Glutamatergic neuron (in vitro differentiated cells): ENCODE data around the gene TMEM87B. TPM values are rescaled to one million over a fixed set of nuclear protein-coding genes. Genes with fewer than 3 reads are reported as not detected.

Source experiments
- DNase-seq: peaks from one replicate; pipeline ENCODE4 v3.0.0; 2022
- H3K27ac Mint-ChIP-seq: one replicate; pipeline ENCODE4 v1.8.0; 2020; ENCODE audit warnings: mild to moderate bottlenecking, mixed read lengths, inconsistent platforms; ENCODE audit not compliant: unreplicated experiment
- H3K27me3 Mint-ChIP-seq: one replicate; pipeline ENCODE4 v1.8.0; 2020; ENCODE audit warnings: mild to moderate bottlenecking, moderate library complexity, mixed read lengths, inconsistent platforms; ENCODE audit not compliant: unreplicated experiment
- H3K36me3 Mint-ChIP-seq: one replicate; pipeline ENCODE4 v1.8.0; 2020; ENCODE audit warnings: mild to moderate bottlenecking, mixed read lengths, inconsistent platforms; ENCODE audit not compliant: unreplicated experiment
- H3K4me1 Mint-ChIP-seq: one replicate; pipeline ENCODE4 v1.8.0; 2020; ENCODE audit warnings: mild to moderate bottlenecking, low read depth, mixed read lengths, inconsistent platforms; ENCODE audit not compliant: unreplicated experiment
- H3K4me3 Mint-ChIP-seq: one replicate; pipeline ENCODE4 v1.8.0; 2020; ENCODE audit warnings: mild to moderate bottlenecking, mixed read lengths, inconsistent platforms; ENCODE audit not compliant: unreplicated experiment
- H3K9me3 Mint-ChIP-seq: one replicate; pipeline ENCODE4 v1.8.0; 2020; ENCODE audit warnings: mild to moderate bottlenecking, moderate library complexity, mixed read lengths, inconsistent platforms; ENCODE audit not compliant: unreplicated experiment
- total RNA-seq: library from RNA; stranded (reverse); fragmentation: NEBNext Ultra II Directional; extraction: Animal tissue kit (Norgen Biotek cat#: 25700); gene quantifications from one replicate; pipeline ENCODE4 v1.2.1, GENCODE V29; 2021; ENCODE audit not compliant: unreplicated experiment
- TF ChIP-seq, protein P1 (sequence below): fragments of 200-600 bp; sonication (generic); IDR thresholded peaks from one replicate; pipeline ENCODE4 v1.5.0; 2021; ENCODE audit not compliant: partially characterized antibody, unreplicated experiment

Gene TMEM87B
- total RNA-seq, 1 donor from 2014 or later, result 8.6 TPM

DNA sequence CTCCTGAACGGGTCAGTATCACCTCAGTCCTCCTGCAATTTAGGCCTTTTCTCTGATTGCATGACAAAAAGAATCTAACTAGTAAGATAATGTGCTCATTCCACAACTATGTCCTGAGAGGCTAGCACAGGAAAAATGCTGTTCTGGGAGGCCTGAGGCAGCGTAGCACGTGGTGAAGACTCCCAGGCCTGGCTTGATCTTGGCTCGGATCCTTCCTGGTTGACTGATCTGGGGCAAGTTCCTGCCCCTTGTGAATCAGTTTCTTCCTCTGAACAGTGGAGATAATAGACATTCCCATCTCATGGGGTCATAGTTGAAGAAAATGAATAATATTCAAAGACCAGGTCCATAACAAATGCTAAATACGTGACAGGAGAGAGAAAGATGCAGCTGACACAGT, 95.4 kb downstream of the TMEM87B start:
- TF ChIP-seq, protein P1, sequence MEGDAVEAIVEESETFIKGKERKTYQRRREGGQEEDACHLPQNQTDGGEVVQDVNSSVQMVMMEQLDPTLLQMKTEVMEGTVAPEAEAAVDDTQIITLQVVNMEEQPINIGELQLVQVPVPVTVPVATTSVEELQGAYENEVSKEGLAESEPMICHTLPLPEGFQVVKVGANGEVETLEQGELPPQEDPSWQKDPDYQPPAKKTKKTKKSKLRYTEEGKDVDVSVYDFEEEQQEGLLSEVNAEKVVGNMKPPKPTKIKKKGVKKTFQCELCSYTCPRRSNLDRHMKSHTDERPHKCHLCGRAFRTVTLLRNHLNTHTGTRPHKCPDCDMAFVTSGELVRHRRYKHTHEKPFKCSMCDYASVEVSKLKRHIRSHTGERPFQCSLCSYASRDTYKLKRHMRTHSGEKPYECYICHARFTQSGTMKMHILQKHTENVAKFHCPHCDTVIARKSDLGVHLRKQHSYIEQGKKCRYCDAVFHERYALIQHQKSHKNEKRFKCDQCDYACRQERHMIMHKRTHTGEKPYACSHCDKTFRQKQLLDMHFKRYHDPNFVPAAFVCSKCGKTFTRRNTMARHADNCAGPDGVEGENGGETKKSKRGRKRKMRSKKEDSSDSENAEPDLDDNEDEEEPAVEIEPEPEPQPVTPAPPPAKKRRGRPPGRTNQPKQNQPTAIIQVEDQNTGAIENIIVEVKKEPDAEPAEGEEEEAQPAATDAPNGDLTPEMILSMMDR, result no peak
- DNase-seq, result no peak
- Mint-ChIP-seq H3K4me1 (peaks cover 1% of the 10 kb centered on the region), H3K36me3 (no peaks in the 10 kb centered on the region), H3K9me3 (no peaks in the 10 kb centered on the region), H3K27ac (no peak overlapping the region), H3K4me3 (no peak overlapping the region), H3K27me3 (no peaks in the 10 kb centered on the region)

DNA sequence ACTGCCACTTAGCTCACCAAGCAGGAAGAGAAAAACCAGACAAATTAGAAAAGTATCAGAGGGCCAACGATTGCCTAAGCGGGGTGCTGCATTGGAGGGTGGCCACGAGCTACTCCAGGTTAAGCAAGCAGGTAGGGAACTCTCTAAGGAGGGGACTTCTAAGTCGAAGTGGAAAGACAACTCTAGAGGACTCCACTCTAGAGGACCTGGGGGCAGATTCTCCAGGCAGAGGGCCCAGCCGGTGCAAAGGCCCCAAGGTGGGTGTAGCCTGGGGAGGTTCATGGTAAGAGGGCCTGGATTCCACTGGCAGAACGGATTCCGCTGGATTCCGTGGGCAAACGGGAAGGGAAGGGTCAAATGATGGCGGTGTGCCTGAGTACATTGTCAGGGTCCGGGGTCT, 95.8 kb downstream of the TMEM87B start:
- no peak overlapping the region for H3K4me3 Mint-ChIP-seq
- peaks cover 1% of the 10 kb centered on the region for H3K4me1 Mint-ChIP-seq
- H3K36me3 Mint-ChIP-seq, result no peaks in the 10 kb centered on the region
- TF ChIP-seq, protein P1, result no peak
- H3K27ac Mint-ChIP-seq, result no peak overlapping the region
- no peak for DNase-seq
- H3K9me3 Mint-ChIP-seq, result no peaks in the 10 kb centered on the region
- peaks cover under 1% of the 10 kb centered on the region for H3K27me3 Mint-ChIP-seq

DNA sequence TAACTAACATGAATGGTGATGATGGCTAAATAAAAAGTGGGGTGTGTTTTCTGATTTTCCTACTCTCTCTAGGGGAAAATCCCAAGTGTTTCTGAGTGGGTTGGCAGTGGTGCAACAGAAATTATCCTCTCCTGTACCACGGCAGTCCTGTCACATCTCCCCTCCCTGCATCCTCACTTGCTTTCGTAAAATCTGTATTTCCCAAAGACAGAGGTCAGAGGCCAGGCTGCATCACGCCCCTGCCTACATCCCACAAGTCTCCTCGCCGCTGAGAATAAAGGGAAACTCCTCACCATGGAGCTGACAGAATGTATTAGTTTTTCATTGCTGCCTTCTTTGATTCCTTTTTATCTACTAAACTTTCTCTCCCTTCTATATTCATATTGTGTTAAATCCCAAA, 96.2 kb downstream of the TMEM87B start:
- Mint-ChIP-seq H3K4me3 (no peak overlapping the region), H3K4me1 (peaks cover 1% of the 10 kb centered on the region), H3K27me3 (peaks cover 2% of the 10 kb centered on the region), H3K9me3 (no peaks in the 10 kb centered on the region), H3K36me3 (no peaks in the 10 kb centered on the region), H3K27ac (no peak overlapping the region)
- no peak for DNase-seq
- TF ChIP-seq, protein P1, result no peak

DNA sequence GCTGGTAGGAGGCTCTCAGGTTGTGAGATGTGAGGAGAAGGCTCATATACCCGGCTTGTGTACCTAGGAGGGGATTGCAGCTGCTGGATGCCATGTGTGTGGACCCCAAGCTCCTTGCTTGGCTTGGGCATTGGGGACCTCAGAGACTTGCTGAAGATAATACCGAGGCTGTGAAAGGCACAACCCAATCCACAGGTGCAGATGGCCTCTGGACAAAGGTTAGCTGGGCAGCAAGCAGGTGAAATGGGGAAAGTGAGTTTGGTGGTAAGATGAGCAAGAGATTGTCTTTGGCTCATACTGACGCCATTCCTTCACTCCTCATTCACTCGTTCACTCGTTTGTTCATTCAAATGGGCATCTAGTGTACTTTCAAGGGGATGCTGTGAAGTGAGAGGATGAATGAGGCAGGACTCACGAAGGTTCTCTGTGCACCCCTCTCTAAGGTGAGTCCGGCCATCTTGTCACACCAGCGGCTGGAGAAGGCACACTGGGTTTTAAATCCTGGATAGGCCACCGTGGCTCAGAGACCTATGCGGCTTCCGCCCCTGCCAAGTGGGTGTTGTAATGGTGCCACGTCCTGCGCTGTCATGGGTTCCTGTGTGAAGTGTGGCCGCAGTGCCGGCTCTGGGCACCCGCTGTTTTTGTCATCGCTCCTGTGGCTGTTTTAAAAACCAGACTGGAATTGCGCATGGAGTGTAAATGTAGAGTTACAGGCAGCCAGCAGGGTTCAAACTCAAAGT, 96.8 kb downstream of the TMEM87B start:
- Mint-ChIP-seq H3K36me3 (no peaks in the 10 kb centered on the region), H3K4me1 (peaks cover 1% of the 10 kb centered on the region), H3K27ac (no peak overlapping the region), H3K27me3 (peaks cover 2% of the 10 kb centered on the region), H3K9me3 (no peaks in the 10 kb centered on the region), H3K4me3 (no peak overlapping the region)
- DNase-seq, result no peak
- TF ChIP-seq, protein P1, result no peak

DNA sequence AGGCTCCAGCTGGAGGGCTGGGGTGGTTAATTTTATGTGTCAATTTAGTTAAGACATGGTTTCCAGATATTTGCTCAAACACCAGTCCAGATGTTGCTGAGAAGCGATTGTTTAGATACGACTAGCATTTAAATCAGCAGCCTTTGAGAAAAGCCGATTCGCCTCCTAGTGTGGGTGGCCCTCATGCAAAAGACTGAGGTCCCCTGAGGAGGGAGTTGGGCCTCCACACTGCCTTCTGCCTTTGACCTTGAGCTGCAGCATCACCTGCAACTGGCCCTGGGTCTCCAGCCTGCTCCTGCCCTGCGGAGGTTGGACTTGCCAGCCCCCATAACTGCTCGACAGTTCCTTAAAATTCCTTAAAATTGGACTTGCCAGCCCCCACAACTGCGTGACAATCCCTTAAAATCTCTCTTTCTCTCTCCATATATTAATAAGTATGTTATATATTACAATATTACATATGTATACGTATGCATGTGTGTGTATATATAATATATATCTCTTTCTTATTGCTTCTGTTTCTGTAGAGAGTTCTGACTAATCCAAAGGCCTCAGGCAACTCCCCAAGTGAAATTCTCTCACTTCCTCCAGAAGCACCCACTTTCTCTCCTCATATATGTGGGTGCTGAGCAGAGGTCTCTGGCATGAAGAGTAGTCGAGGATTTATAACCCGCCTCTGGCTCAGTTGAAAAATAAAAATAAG, 97.6 kb downstream of the TMEM87B start:
- Mint-ChIP-seq H3K27me3 (peaks cover 2% of the 10 kb centered on the region), H3K4me3 (no peak overlapping the region), H3K9me3 (no peaks in the 10 kb centered on the region), H3K4me1 (peaks cover 1% of the 10 kb centered on the region), H3K27ac (no peak overlapping the region), H3K36me3 (no peaks in the 10 kb centered on the region)
- DNase-seq, result no peak
- TF ChIP-seq, protein P1, result no peak
